Left colon (tissue), 2 donors: ENCODE measurements around the gene GARIN1A. TPM values are rescaled to one million over a fixed set of nuclear protein-coding genes. Genes with fewer than 3 reads are reported as not detected.
A peak's percentile ranks its signal among the peaks of the same experiment; 100 is the strongest.
"Not testable (repeated sequence)": the region's sequence is repeated elsewhere in the genome, so short reads cannot be mapped to it uniquely, and the experiment has no call there.

Source experiments
- ATAC-seq: fragments of 200-7000 bp; cut with Tn5 transposase; one replicate; pipeline ENCODE4 v1.9.1; 2020; ENCODE audit warnings: mild to moderate bottlenecking, moderate library complexity
- DNase-seq, 2 donors: peaks; one replicate each; pipeline ENCODE4 v3.0.0-alpha.2; 2020
- intact Hi-C, 2 donors: fragments of 100-400 bp; cut with DNase I in 1 of 2; cut with micrococcal nuclease in 1 of 2; formaldehyde crosslinking; loops; one replicate each; pipeline versions ENCODE4 v1.11.2 to v1.14.0; 2022; cut with DNase I, micrococcal nuclease
- total RNA-seq, 2 donors: library from RNA; stranded (reverse); fragmentation: NEBNext Ultra II Directional; extraction: Animal tissue kit (Norgen Biotek cat#: 25700); gene quantifications; one replicate each; pipeline ENCODE4 v1.2.1, GENCODE V29; 2021
- donor health status: DM: no; HTN: no; CAD: no.
- donor health status: DM: yes; HTN: yes; CAD: no.

GARIN1A gene
- total RNA-seq, 2 donors from 2014 or later: 0.81 to 1.6 TPM

DNA sequence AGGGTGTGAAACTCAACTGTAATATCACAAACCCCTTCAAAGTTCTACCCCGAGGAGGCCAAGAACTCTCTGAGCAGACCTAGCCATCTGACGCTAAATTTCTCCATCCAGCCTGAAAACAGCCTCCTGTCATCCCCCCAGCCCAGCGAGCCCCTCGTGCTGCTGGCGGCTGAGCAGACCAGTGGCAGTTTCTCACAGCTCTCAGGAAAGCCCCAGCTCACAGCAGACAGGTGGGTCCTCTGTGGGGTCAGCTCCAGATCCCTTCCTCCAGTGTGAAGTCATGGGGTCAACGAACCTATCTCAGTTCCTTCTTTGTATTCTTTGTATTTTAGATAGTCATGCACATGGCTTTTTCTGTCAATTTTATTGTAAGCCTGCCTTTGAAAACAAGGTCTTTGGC lies 7.8 kb downstream of the GARIN1A start:
- ATAC-seq (no peak), DNase-seq (no peak)
- intact Hi-C loops: no loop called here

DNA sequence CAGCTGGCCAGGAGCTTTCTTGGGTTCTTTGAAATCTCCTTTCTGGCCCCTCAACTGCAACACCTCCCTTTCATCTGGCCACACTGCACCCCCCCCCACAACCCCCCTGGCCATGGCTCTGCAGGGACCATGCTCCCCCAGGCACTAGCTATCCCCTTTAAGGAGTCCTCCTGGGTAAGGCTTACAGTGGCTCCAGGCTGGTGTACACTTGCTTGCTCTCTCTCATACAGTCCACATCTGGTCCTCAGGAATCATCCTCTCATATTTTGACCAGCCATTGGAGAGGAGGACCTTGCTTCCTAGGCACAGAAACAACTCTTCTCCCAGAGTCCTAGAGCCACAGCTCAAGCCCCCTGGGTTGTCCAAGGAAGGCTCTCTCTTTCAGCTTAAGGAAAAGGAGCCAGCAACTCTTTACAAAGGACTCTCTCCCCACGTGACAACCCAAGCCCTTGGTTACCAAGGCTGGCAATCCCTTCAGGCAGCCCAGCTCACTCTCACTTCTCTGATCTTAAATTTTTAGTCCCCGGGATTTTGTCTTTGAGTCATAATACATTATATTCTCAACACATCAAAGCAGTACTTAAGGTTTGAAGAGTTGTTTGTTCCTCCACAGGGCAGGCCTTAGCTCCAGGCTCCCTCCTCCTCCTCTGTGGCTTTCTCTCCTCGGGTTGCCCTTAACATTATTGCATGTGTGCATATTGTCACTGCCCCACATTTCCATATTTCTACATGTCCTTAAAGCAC lies 9.9 kb downstream of the GARIN1A start:
- intact Hi-C loops: no loop called here
- no peak for ATAC-seq
- no peak for DNase-seq

- DNase-seq, intact Hi-C loops, ATAC-seq: not testable (repeated sequence)
Measured at GRCh38 chr7:128683270-128683669, 11.2 kb downstream of the GARIN1A start.

GRCh38 chr7:128683738-128684137 lies 11.6 kb downstream of the GARIN1A start:
- ATAC-seq, DNase-seq, intact Hi-C loops: not testable (repeated sequence)

- ATAC-seq: no peak
- DNase-seq: no peak
- intact Hi-C loops: no loop called here
Measured at GRCh38 chr7:128687131-128687530, 15.0 kb downstream of the GARIN1A start.

GRCh38 chr7:128688492-128688891 lies 16.4 kb downstream of the GARIN1A start:
- intact Hi-C loops: no loop called here
- ATAC-seq (no peak), DNase-seq (no peak)

GRCh38 chr7:128689161-128689935 lies 17.3 kb downstream of the GARIN1A start:
- not testable (repeated sequence) for ATAC-seq, DNase-seq

DNA sequence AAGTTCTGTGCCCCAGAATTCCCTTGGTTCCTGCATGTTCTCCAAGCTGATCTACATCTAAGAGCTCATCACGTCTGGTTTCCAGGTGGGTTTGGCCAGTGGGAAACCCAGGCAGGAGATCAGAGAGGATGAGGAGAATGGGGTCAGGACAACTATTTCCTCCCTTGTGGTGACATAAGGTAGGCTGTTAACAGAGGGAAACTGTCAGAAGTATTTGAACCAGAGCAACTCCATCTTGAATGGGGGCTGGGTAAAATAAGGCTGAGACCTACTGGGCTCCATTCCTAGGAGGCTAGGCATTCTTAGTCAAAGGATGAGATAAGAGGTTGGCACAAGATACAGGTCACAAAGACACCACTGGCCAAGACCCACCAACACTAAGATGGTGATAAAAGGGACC lies 19.1 kb downstream of the GARIN1A start:
- intact Hi-C loops: no loop called here
- ATAC-seq: no peak
- DNase-seq: no peak

More at GRCh38 chr7:128689161-128689935, 17.3 kb downstream of the GARIN1A start:
- intact Hi-C loops: not testable (repeated sequence)

GRCh38 chr7:128692623-128693270 lies 20.7 kb downstream of the GARIN1A start:
- intact Hi-C loops: no loop called here
- DNase-seq (no peak), ATAC-seq (no peak)

DNA sequence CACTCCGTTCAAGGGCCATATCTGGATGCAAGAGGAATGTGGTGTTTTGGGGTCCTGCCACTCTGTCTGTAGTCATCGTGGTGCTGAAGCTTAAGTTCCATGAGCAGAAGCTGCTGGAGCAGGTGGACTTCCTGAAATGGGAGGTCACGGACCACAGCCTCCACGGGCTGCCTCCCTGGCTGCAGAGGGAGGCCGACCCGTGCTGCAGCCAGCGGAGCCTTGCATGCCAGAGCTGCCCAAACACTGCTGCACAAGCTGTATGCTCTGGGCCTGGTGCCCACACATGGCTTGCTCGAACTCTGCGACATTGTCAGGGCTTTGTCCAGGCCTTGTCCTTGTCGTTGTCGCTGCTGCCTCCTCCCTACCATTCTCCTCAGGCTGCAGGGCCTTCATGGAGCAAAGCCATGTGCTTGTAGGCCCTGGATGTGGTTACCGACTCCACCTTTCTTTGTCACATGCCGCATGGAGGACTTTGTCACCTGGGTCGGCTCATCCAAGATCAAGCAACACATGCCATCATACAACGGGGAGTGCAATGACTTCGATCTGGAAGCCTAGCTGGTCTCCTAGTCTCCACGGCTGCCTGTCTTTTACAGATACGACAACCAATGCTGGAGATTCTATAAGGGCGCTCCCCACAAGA lies 21.4 kb downstream of the GARIN1A start:
- DNase-seq (no peak), ATAC-seq (no peak)
- intact Hi-C loops: no loop called here

- intact Hi-C loops: no loop called here
- no peak for ATAC-seq
- no peak for DNase-seq
Measured at GRCh38 chr7:128694738-128695137, 22.6 kb downstream of the GARIN1A start.

DNA sequence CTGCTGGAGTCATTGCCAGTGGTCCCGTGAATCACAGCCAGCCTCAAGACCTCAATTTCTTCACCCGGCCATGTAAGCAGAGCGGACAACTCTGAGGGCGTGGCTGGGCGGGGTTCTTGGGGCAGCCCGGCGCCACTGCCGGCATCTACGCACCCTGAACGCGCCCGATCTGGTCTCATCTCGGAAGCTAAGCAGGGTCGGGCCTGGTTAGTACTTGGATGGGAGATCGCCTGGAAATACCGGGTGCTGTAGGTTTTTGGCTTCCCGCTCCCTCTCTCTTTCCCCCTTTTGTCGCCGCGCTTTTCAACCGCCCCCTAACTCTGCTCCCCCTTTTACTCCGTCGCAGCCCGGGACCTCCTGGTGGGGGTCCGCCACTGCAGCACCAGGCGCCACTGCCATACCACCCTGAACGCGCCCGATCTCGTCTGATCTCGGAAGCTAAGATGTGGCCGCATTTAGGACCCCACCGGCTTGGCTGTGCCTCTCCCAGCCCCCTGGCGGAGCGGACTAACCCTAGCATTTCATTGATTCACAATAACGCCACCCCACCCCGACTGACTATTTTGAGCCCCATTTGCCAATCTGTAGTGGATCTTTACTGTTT lies 25.3 kb downstream of the GARIN1A start:
- intact Hi-C loops: no loop called here
- DNase-seq: peak in 1 of 2 donors; percentile 56
- peak; percentile 66 for ATAC-seq

DNA sequence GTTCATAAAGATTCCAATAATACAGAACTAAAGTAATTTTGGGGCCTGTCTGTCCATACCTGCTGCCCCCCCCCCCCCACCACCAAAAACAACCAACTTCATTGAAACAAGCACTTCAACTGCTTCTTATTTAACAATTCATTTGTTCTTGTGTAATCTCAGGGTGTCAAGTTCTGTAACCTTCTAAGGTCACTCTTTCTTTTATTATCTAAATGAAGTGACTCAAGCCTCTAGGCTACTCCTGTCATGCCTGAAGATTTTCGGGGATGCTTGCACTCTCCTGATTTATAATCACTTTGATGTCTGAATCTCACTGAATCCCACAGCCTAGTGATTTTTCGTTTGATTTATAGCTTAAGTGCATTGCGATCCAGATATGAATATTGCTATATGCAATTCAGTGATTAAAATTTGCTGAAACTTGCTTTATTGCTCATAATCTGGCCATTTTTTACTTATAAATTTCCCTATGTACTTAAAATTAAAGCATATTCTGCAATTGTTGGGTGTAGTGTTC lies 27.2 kb downstream of the GARIN1A start:
- ATAC-seq: no peak
- no peak for DNase-seq
- intact Hi-C loops: no loop called here

- intact Hi-C loops: no loop called here
- DNase-seq: no peak
- ATAC-seq: no peak
Measured at GRCh38 chr7:128699895-128700294, 27.8 kb downstream of the GARIN1A start.

DNA sequence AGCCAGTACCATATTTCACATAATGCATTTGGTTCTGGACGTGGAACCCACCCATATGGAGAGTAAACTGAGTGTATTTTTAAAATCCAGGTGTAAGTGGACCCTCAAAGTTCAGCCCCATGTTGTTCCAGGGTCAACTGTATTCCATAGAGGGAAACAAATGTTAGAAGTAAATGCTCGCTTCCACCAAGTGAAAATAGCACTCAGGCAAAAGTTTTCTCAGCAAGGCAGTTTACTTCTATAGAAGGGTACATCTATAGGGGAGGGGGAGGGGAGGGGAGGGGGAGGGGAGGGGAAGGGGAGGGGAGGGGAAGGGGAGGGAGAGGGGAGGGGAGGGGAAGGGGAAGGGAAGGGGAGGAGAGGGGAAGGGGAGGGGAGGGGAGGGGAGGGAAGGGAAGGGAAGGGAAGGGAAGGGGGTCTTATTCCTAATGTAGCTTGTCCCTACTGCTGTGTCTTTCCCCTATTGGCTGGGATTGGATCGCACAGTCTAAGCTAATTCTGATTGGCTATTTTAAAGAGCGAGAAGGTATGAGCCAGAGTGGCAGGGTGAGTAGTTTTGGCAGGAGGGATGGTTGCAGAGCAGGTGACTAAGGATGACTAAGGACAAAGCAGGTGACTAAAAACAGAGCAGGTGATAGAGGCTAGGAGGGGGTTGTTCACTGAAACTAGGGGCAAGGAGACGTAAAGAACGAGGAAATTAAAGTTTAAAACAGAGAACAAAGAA lies 29.1 kb downstream of the GARIN1A start:
- intact Hi-C loops: no loop called here
- no peak for DNase-seq
- ATAC-seq: no peak

DNA sequence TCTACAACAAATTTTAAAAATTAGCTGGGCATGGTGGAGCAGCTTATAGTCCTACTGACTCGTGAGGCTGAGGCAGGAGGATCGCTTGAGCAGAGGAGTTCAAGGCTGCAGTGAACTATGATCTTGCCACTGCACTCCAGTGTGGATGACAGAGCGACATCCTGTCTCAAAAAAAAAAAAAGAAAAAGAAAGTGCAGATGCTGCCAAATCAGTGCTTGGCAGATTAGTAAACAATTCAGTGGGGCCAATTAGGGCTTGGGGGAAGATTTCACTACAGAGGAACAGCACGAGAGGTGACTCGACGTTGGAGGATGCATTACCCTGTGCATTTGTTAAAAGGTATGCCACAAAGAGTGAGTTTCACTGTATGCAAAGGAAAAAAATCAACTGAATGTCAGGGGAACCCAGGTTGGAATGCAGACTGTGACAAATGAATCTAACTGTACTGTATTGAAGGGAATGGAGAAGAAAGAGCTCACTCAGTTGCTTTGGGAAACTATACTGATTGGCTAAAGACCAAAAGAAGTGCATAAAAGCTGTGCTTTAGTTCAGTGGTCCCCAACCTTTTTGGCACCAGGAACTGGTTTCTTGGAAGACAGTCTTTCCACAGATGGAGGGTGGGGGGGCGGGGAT lies 31.6 kb downstream of the GARIN1A start:
- intact Hi-C loops: no loop called here
- DNase-seq: no peak
- ATAC-seq: no peak

DNA sequence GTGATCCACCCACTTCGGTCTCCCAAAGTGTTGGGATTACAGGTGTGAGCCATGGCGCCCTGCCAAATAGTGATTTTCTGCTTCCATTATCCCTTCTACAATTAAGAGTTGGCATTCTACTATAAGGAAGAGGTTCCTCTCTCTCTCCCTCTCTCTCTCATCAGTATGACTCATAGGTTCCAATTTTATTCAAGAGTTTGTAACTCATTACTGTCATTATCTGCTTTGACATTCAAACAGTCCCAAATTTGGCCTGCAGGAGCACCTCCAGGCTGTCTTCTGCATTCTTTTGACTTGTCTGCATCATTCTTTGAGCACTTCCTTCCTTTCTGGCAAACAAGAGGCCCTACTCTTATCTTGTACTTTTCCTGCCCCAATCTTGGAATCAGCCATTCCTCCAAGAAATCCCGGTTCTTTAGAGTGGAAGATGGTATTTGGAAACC lies 33.8 kb downstream of the GARIN1A start:
- intact Hi-C loops: no loop called here

DNA sequence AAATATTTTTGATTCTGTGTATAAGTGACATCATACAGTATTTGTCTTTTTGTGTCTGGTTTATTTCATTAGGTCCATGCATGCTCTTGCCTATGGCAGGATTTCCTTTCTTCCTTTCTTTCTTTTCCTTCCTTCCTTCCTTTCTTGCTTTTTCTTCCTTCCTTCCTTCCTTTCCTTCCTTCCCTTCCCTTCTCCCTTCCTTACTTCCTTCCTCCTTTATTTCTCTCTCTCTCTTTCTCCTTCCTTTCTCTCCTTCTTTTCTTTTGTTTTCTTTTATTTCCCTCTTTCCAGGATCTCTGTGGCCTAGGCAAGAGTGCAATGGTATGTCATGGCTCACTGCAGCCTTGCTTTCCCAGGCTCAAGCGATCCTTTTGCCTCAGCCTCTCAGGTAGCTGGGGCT lies 35.7 kb downstream of the GARIN1A start:
- ATAC-seq (no peak), DNase-seq (no peak)
- intact Hi-C loops: no loop called here

More for the DNA sequence above, 33.8 kb downstream of the GARIN1A start:
- DNase-seq (no peak), ATAC-seq (no peak)
